Activated CD8-positive, alpha-beta memory T cell treated with anti-CD3 and anti-CD28 coated beads for 36 hours (primary cell): ENCODE results near the gene THAP4. TPM values are rescaled to one million over a fixed set of nuclear protein-coding genes. Genes with fewer than 3 reads are reported as not detected.

ENCODE experiments used
- CTCF ChIA-PET: fragments of 350-600 bp; sonication (Branson Sonifier 250); formaldehyde crosslinking; loops from one replicate; lab custom pipeline; 2021; ENCODE audit warnings: antibody characterized with exemption; lab: Charles Lee
- POLR2A ChIA-PET: fragments of 350-600 bp; sonication (Branson Sonifier 250); formaldehyde crosslinking; loops from one replicate; lab custom pipeline; 2021; ENCODE audit warnings: antibody characterized with exemption; lab: Charles Lee
- total RNA-seq, 2 experiments: library from RNA; stranded (reverse); gene quantifications; one replicate each; pipeline ENCODE4 v1.2.3, GENCODE V29; 2021

Gene THAP4
- total RNA-seq, 2 experiments from 2014 or later, result 57.3 to 57.7 TPM

DNA sequence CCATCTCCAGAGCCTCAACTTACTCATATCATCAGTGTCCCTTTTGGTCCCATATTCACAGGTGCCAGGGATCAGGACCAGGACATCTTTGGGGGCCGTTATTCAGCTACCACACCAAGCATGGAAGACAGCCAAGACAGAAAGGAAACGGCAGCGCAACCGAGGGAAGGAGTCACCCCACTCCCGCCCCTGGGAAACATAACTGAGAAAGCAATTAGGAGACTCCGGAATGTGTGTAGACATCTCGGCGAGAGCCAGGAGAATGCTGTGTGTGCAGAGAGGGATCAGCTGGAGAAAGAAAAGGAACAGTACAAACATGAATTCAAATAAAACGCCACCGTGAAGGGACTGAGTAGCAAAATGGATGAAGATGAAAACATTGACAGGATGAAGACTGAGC is 91.9 kb downstream of the THAP4 start:
- ChIA-PET CTCF (no interaction called here), POLR2A (no interaction called here)

DNA sequence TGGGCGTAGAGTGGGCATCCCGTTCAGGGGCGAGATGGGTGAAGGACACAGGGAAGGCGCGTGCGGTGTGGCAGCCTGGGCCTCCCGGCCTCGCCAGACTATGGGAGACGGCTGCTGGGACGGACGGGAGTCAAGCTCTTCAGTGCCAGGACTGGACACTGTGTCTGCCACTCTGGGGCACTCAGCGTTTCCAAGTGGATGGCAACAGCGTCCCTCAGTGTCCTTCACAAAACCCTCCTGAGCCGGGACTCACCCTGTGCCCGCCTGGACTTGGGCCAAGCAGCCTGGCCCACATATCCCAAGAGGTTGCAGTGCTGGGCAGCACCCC is 94.7 kb downstream of the THAP4 start:
- ChIA-PET POLR2A (no interaction called here), CTCF (no interaction called here)

DNA sequence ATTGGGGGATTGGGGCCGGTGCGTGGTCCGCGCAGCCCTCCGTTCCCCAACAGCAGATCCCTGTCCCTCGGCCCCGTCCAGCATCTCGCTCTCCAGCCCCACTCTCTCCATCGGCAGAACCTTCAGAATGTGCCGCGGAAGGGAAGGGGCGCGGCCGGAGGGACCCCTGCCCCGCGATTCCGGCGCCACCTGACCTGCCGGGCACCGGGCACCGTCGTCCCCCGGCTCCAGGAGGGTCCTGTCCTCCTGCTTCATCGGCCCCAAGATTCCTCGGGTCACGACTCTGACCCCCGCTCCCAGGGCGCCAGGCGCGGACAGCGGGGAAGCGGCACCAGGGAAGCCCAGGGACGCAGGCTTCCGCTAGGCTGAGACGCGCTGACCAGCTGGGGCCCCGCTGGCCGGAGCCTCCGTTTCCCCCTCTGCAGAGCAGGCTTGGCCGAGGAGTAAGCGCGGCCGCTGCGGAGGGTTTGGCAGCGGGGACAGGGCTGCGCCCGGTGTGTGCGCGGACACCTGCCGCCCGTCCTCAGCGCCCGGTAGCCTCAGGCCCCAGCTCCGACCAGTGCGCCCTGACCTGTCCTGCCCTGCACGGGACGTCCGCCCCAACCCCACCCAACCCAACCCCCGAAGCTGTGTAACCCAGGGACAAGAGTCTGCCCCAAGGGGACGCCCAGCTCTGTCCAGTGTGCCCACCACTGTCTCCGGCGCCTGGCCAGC is 95.2 kb downstream of the THAP4 start:
- ChIA-PET CTCF (no interaction called here), POLR2A (no interaction called here)

DNA sequence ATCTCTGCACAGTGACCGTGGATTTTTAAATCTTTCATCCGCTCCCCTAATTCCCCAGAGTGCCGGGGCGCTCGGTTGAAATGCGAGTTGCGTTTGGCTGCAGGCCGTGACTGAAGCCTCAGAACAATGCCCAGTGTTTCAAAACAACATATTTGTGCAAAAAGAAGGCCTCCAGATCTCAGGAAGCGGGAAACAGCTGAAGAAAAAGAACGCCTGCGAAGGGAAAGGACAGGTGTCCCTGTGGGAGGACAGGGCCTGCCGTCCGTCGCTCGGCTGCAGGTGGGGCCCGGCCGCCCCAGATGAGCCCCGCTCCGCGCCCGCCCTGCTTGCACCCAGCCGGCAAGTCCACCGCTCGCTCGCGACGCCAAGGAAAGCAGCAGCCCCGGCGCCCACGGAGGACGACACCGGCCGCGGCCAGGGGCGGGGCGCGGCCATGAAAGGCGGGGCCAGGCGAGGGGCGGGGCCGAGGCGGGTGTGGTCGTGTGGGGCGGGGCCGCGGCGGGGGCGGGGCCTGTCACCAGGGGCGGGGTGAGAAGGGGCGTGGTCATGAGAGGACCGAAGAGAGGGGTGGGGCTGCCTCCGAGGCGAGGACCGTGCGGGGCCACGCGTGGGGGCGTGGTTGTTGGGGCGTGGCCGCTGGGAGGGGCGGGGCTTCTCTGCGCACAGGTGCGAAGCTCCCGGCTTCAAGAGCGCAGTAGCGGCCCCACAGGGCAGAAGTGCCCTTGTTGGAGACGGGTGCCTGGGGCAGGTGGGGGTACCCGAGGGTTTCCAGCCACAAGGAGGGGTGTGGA is 96.0 kb downstream of the THAP4 start:
- ChIA-PET CTCF (interaction anchor here (0.6 kb wide), 1 partner anchor 83 kb away, joined by 3 read pairs; no protein-coding TSS in a partner anchor), POLR2A (no interaction called here)

DNA sequence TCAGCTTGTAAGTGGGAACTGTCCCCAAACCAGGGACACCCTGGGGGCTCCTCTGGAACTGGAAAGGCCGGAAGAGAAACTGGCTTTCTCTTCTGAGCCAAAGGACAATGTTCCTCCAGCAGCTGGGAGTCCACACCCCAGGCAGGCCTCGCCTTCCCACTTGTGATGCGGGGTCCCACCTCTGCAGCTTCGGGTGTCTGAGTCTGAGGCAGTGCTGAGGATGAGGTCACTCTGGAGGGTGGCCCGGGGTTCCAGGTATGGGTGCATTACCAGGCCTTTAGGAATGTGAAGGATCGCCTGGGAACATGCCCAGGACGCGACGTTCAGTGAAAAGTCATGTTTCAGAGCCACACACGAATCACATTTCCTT is 96.6 kb downstream of the THAP4 start:
- CTCF ChIA-PET, result no interaction called here

DNA sequence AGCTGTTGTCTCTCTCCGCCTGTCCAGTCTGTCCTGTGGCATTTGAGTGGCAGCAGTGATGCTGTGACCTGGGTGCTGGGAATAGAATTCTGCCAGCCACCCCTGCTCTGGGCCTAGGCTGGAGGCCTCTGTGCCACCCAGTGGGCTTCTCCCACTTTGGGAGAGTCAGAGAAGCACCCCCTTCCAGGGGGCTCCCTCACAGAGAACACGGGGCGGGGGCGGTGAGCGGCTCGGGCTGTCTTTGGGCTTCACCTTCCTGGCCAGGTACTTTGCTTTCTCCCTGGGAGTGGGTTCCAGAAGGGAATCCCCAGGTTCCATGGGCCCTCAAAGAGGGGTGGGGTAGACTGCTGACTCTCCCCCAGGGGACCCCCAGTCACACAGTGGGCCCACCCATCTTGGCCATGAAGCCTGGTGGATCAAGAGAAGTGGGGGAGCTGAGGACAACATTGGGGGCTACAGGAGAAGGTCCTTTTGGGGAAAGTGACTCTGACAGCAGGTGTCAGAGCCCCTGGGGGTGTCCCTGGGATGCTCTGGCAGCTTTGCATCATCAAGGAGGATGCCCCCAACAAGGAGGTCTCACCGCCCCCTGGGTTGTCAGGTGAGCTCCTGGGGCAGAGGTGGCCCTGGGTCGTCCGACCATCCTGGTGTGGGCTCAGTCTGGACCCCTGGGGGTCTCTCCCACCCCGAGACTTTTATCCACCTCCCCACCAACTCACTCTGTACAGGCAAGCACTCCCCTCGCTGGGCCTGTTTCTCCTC is 97.2 kb downstream of the THAP4 start:
- ChIA-PET CTCF (no interaction called here), POLR2A (no interaction called here)

More for the DNA sequence above, 96.6 kb downstream of the THAP4 start:
- POLR2A ChIA-PET, result no interaction called here

DNA sequence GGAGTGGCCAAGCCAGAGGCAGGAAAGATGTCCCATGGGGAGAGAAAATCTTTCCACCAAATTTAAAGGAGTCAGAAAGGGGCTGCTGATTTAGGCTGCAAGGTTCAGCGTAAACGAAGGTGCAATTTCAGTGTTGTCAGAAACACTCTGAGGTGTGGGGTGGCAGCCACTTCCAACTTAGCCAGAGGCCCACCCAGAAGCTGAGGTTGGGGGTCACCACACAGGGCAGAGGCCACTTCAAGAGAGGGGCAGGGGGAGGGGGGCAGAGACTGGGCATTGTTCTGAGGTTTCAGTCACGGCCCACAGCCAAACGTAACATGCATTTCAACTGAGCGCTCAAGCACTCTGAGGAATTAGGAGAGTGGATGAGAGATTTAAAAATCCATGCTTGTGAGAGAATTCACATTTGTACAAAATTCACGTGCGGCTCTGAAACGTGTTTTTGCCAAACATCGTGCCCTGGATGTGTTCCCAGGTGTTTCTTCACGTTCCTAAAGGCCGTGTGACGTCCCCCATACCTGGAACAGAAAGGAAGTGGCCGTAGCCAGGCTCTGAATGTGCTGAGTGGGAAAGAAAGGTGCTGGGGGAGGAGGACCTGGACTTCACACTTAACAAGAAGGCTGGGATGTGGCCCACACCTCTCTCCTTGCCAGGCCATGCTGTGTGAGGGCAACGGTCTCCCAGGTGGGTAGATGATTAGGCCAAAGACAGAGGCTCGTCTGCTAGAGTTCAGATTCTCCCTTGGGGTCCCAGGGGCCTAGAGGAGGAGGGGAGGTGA is 97.9 kb downstream of the THAP4 start:
- ChIA-PET POLR2A (no interaction called here), CTCF (no interaction called here)

DNA sequence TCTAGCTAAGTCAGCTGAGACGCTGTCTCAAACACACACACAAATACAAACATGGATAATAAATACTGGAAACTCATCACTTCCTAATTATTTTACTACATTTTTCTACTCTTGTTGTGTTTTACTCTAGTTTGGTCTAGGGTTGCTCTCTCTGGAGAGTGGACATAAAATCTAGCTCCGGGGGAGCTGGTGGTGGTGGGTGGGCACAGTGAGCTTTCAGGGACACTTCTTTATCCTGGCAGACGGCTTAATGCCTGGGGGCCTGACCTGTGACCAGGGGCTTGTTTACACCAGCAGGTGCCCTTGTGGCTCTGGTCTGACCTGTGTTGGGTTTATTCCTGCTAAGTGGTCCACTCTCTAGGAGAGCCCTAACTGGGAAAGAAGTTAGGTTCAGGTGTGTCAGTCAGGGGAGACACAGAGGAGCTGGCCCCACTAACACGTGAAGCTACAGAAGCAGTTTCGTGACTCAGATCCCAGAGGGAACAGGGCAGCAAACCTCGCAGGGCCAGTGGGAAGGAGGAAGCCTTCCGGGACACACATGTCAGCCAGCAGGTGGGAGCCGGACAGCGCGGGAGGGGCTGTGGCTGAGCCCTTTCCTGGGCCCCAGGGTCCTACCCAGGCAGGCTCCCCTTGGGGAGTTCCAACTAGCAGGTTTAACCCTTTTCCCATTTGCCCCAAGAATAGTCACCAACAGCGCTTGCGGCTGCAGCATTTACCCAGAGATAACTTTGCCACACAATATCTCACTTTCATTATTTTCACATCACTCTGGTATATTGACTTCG is 100.9 kb downstream of the THAP4 start:
- ChIA-PET CTCF (no interaction called here), POLR2A (no interaction called here)

DNA sequence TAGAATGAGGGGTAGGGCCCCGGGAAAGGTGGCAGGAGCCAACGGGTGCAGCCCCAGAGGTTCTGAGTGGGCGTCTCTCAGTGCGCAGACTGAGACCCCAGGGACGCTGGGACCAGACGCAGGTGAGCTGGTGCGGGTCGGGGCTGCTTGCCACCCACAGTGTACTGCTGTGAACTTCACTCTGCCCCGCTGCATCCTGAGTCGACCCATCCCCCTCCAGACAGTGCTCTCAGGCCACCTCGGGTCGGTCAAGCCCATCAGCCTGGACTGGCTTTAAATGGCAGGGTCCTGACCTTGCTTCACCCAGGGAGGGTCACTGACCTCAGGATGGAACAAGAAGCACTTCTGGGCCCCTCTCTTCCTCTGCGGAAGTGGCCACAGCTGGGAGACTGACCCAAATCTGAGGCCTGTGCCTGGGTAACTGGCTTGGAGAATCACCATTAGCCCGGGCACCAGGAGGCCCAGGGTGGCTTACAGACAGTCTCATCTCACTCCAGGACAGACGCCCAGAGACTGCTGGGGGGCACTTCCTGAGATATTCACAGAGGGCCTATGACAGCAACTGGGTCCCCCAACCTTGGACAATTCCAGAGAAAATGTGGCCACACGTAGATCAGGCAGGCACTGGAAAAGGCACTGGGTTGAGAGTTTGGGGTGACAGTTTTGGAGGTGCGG is 102.1 kb downstream of the THAP4 start:
- POLR2A ChIA-PET, result no interaction called here

More for the DNA sequence above, 102.1 kb downstream of the THAP4 start:
- CTCF ChIA-PET, result no interaction called here

Other genes with a start within 250 kb of the THAP4 start
- 100 to 1,000 TPM in 1 of 2 experiments, 10 to 100 TPM in 1; 97.6 to 113 TPM for gene STK25, start 128.6 kb downstream of the THAP4 start, total RNA-seq
- under 1 TPM in 1 of 2 experiments, not detected in 1; 0.06 TPM for gene BOK, start 78.4 kb downstream of the THAP4 start, total RNA-seq
- 10 to 100 TPM; 85.1 to 85.3 TPM for gene ATG4B, start 535 bp upstream of the THAP4 start, total RNA-seq
- gene DTYMK, start 49.7 kb upstream of the THAP4 start, total RNA-seq, result 100 to 1,000 TPM; 129 to 130 TPM
- gene ING5, start 64.9 kb upstream of the THAP4 start, total RNA-seq, result 10 to 100 TPM; 44.2 to 47.1 TPM
- 10 to 100 TPM; 26.4 to 33.0 TPM for gene D2HGDH, start 97.5 kb upstream of the THAP4 start, total RNA-seq
- gene GAL3ST2, start 139.7 kb upstream of the THAP4 start, total RNA-seq, result under 1 TPM; 0.21 to 0.25 TPM
- gene NEU4, start 172.0 kb upstream of the THAP4 start, total RNA-seq, result not detected
- 10 to 100 TPM; 52.0 to 53.0 TPM for gene PDCD1, start 221.7 kb upstream of the THAP4 start, total RNA-seq
- under 1 TPM; 0.11 to 0.25 TPM for gene RTP5, start 232.6 kb upstream of the THAP4 start, total RNA-seq